ENCODE results near the gene TNFSF13.

GRCh38 chr17:7508846-7509245 is 49.7 kb upstream of the TNFSF13 start:
- TF ChIP-seq POLR2A (IDR thresholded peaks at IDR 0.05; ENCODE audit: low read depth, low read length) (no peak), CTCF (conservative IDR thresholded peaks at IDR 0.05; ENCODE audit: low read depth, low read length) (no peak), RFX5 (IDR thresholded peaks at IDR 0.05; ENCODE audit: low read depth, low read length) (no peak), RAD21 (IDR thresholded peaks at IDR 0.05; ENCODE audit: low read length) (no peak)

Measured in IMR-90 (cell line).